ENCODE results near the gene IRAK3. TPM values are rescaled to one million over a fixed set of nuclear protein-coding genes. Genes with fewer than 3 reads are reported as not detected.
"Not testable (repeated sequence)": the region's sequence is repeated elsewhere in the genome, so short reads cannot be mapped to it uniquely, and the experiment has no call there.

IRAK3 gene
- polyA plus RNA-seq, 4 donors, result 3.2 to 4.2 (median 3.4) TPM

DNA sequence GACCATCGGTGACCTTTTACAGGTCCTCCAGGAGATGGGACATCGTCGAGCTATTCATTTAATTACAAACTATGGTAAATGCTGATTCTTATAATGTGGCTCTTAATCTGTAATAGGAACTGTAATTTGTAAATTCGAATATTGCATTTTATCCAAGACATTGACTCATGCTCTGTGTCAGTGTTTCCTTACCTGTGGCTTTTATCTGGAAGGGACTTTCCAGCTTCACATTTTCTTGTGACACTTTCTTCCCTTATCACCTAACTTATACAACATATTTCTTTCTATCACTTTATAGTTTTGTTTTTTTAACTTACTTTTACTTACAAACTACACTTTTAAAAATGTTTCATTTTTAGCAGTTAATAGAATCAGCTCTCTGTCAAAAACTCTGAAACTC is 14.8 kb downstream of the IRAK3 start:
- DNase-seq (ENCODE audit: low read depth in 4 of 4, low spot score in 3 of 4), result no peak

DNA sequence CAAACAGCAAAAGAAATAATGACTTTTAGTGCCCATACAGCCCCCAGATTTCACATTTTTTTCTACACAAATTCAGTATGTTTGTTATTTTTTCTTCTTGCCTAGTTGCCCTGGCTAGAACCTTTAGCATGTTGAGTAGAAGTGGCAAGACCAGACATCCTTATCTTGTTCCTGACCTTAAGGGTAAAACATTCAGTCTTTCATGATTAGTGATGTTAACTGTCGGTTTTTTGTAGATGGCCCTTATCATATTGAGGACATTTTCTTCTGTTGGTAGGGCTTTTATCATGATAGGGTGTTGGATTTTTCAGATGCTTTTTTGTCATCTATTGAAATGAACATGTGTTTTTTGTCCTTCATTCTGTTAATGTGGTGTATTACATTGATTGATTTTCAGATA is 17.1 kb downstream of the IRAK3 start:
- no peak for DNase-seq (ENCODE audit: low read depth in 4 of 4, low spot score in 3 of 4)

DNA sequence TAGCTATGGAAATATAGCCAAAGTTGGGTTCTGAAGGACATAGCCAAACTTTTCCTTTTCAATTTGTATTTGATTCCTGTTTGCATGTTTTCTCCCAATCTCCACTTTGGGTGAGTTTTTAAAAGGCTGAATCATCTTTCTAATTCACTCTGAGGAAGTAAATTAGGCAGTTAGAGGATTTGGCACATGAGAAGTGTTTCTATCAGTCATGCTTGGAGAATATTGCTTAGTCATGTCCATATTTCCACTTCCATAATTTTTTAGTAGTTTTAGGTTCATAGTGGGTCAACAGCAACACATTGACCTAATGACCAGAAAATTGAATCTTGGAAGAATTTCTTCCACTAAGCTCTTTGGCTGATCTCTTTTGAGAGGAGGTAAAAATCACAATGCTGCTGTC is 21.8 kb downstream of the IRAK3 start:
- no peak for DNase-seq (ENCODE audit: low read depth in 4 of 4, low spot score in 3 of 4)

DNA sequence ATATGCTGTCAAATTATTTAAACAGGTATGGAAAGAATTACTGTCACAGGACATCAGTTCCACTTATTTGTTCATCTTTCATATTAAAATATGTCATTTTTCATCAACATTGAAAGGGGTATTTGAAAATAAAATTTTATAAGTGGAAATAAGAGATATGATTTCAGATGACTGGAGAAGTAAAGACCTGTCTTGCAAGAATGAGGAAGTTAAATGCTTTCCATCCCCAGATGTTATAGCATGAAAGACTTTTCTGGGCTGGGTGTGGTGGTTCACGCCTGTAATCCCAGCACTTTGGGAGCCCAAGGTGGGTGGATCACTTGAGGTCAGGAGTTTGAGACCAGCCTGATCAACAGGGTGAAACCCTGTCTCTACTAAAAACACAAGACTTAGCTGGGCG is 22.6 kb downstream of the IRAK3 start:
- DNase-seq (ENCODE audit: low read depth in 4 of 4, low spot score in 3 of 4), result not testable (repeated sequence)

DNA sequence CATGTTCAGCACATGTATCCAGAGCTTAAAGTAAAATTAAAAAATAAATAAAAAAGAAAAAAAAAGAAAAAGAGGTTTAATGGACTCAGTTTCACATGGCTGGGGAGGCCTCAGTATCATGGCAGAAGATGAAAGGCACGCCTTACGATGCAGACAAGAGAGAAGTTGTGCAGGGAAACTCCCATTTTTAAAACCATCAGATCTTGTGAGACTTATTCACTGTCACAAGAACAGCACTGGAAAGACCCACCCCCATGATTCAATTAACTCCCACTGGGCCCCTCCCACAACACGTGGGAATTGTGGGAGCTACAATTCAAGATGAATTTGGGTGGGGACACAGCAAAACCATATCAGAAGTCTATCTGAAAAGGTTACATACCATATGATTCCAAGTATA is 24.0 kb downstream of the IRAK3 start:
- not testable (repeated sequence) for DNase-seq (ENCODE audit: low read depth in 4 of 4, low spot score in 3 of 4)

DNA sequence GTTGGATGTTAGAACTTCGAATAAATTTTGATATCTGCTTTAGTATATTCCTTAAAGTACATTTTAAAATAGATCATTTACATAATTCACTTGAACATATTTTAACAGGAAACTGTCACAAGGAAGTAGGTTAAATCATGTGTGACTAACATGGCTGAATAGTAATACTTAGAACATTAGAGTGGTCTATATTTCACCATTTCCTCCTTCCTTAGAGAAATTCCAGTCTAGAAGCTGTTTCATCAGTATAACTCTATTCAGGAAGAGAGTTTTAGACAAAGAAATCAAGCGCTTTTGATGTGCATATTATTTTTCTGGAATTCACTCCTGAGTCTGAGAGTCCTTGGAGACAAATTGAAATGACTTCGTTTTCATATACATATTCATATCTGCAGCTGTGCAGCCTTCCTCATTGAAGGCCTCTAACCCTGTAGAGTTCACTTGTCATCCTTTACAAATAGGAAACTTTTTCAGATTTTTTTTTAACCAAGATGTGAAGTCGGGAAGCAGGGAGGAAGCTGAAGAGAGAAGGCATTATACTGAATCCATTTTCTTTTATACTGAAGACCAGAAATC is 28.4 kb downstream of the IRAK3 start:
- no peak for DNase-seq (ENCODE audit: low read depth in 4 of 4, low spot score in 3 of 4)

DNA sequence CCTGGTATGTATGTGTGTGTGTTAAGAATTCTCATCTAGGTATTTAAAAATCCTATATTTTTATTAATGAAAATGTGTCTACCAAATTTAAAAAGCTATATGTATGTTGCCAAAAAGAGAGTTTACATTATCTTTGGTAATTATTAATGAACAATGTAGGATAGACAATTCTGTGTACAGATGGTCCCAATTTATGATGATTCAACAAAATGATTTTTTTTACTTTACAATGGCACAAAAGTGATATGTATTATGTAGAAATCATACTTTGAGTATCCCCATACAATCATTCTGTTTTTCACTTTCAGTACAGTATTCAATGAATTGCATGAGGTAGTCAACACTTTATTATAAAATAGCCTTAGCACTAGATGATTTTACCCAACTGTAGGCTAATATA is 39.4 kb downstream of the IRAK3 start:
- DNase-seq (ENCODE audit: low read depth in 4 of 4, low spot score in 3 of 4), result no peak

DNA sequence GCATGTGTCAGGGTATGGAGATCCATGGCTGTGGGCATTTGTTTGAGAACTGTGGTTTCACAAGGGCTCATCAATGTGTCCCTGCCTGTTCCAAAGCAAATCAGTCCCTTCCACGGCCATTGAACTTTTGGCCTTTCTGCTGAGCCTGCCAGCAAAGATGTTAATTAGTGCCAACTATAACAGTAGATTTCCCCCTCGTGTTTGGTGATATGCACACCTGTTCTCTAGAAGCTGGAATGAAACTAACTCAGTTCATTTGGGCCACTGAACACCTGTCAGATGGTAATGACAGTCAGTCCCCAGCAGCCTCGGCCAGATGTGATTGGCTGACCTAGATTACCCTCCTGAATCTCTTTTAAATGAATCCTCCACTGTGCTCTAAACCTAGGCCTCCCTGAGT is 43.2 kb downstream of the IRAK3 start:
- no peak for DNase-seq (ENCODE audit: low read depth in 4 of 4, low spot score in 3 of 4)

DNA sequence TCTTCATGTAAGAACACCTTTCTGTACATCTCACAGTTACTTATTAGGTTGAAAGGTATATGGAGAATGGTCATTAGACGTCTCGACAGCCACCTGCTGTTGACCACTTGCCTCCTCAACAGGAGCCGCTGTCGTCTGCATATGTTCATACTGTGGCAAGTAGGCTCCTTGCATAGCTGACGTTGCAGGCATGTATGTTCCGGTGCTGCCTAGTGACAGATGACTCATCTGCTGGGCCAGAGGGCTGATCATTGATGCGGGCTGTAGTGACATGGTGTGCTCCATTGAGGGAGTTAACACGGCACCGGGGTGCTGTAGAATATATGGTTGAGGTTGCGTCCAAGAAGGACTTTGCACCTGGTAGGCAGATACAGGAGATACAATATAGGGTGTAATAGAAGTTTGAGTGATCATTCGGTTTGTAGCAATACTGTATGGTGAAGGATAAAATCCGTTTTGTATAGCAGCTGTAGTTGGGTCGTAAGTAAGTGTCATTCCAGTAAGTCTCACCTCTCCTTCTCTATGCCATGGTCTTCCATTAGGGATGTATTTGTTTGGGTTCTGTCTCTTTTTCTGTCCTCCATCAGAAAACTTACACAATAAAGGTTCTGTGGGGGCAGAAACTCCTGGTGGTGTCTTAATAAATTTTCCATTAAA is 45.2 kb downstream of the IRAK3 start:
- not testable (repeated sequence) for DNase-seq (ENCODE audit: low read depth in 4 of 4, low spot score in 3 of 4)

DNA sequence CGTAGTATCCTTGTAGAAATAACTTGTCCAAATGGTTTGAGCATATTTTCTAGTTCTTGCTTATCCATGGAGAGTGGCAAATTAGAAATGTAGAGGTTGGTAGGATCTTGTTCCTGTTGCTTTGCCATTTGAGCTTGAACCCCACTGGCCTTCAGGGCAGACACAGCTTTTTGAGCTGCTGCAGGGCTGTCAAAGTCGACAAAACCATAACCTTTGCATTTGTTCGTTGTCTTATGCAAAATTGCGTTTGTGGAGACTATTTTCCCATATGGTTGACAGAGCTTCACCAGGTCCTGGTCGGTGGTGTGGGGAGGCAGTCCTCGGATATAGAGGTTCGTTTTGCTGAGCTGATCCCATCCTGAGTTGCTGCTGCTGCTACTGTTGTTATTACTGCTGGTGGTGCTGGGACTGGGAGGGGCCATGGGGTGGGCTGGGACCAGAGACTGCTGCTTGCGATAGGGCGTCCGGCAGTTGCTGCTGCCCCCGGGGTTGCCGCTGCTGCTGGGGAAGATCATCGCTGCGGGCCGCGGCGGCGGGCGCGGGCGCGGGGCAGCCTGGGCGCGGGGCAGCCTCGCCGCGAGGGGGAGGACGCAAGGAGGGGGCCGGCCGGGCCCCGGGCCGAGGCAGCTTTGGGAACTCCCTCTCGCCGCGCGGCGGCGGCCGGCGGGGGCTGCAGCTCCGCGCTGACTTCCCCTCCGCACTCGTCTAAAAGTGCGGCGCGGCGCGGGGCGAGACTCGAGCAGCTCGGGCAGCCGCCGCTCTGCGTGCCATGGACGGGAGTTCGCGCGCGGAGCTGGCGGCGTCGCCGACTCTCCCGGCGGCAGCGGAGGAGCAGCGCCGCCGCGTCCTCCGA is 46.0 kb downstream of the IRAK3 start:
- peak in 3 of 4 donors; percentile 12 to 29 (median 27) for DNase-seq (ENCODE audit: low read depth in 4 of 4, low spot score in 3 of 4)

DNA sequence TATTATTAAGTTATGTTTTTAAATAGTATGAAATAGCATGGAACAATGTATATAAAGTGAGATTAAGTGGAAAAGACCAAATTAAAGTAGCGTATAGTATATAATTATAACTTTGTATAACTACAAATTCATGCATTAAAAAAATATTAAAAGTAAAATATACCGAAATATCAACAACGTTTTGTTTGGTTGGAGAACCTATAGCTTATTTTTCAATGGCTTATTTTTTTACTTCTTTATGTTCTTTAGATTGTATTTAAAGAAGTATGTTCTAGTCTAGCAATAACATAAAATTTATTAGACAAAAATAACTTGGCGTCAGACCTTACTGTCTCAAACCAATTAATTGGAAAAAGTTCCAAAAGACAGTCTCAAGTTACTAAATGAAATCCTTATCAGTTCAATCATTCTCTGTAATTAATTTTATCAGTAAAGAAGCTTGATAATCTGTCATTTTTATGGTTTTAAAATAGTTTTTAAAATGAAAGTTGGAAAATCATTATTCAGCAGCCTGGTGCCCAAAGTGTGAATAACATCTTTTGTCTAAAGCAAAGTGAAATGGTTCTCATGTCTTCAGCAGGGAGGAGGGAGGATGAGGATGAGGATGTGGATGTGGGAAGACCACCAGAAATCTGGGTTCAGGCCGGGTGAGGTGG is 46.7 kb downstream of the IRAK3 start:
- no peak for DNase-seq (ENCODE audit: low read depth in 4 of 4, low spot score in 3 of 4)

DNA sequence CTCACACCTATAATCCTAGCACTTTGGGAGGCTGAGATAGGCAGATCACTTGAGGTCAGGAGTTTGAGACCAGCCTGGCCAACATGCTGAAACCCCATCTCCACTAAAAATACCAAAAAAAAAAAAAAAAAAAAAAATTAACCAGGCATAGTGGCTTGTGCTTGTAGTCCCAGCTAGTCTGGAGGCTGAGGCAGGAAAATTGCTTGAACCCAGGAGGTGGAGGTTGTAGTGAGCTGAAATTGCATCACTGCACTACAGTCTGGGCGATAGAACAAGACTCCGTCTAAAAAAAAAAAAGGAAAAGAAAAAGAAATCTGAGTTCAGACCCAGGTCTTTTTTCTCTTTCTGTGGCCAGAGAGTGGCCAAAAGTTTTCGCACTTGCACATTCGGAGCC is 47.3 kb downstream of the IRAK3 start:
- not testable (repeated sequence) for DNase-seq (ENCODE audit: low read depth in 4 of 4, low spot score in 3 of 4)

DNA sequence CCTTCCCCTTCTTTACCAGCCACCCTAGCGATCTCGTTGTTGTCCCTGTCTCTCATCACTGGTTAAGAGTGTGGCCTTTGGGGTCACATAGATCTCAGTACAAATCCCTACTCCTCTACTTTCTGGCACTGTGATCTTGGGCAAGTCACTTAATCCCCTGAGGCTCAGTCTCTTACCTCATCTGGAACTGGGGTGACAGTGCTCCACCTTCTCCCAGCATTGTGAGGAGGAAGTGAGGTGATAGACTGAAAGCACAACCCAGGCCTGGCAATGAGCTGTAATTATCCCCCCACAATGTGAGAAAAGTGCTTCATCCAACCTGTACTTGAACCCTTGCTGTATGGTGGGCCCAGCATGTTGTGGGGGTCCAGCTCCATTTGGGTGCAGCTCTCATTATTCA is 48.0 kb downstream of the IRAK3 start:
- DNase-seq (ENCODE audit: low read depth in 4 of 4, low spot score in 3 of 4), result no peak

DNA sequence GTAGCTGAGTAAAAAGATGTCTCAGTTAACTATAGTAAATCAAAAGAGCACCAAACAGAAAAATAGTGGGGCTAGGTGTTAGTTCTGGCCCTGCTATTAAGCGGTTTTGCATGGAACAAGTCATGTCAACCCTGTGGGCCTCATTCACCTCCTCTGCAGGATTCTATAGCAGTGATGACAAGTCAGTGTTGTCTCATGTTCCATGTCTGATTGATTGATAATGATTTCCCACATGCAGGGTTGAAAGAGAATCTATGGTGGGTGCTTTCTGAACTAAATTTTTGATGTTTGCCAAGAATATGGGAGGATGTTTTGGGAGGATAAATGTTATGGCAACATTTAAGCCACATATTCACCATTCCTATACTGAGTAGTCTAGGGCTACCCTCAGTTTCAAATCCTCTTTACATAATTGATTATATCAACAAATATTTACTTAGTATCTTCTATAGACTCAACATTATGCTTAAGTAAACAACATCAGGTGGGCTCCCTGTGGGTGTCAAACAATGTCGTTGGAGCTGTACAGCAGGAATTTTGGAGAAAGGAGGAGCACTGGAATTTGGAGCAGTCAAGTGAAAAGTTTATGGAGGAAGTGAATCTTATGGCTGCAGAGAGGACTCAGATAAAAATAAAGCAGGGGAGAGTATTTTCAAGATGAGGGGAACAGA is 48.6 kb downstream of the IRAK3 start:
- no peak for DNase-seq (ENCODE audit: low read depth in 4 of 4, low spot score in 3 of 4)

DNA sequence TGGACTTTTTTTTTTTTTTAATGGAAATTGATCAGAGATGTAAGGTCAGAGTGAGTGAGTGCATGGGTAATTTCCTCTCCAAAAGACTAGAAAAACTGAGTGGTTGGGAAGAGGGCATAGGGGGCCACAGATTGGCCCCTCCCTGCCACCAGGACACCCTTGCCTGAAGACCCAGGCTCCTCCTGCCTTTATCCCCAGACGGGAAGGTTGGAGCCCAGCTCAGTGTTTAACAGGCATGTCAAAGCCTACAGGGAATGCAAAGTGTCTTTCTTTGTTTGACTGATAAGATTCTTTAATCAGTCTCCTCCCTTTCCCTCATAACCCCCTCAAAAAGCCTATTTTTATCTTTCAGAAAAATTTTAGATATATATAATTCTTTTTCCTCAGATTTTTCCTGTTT is 50.3 kb downstream of the IRAK3 start:
- DNase-seq (ENCODE audit: low read depth in 4 of 4, low spot score in 3 of 4), result no peak

DNA sequence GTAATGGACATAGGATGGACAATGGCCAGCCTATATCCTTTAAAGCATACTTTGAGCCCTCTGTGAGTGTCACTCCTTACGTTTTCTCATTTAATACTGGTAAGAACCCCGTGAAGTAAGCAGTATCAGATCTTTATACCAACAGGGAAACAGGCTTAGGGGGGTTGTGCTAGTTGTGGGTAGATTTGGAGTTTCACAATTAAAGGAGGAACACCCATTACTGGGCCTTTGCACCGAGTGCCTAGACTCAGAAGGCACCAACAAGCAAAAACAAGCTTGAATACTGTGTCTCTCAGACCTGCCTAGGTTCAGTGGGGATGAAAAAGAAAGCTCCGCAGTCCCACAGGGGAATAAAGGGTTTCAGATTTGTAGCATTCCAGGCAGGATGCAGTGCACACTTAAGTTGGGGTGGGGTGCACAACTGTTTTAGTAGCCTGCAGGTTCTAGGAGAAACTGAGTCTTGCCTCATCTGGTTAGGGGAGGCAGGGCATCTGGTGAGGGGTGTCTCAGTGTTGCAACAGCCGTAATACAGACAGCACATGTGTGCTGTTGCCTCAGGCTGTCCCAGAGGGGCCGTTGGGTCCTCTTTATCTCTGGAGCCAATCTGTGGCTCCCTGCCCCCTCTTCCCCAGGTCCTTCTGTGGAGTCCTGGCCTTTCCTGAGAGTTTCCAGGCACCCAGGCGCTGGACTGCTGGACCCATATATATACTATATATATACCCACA is 51.2 kb downstream of the IRAK3 start:
- no peak for DNase-seq (ENCODE audit: low read depth in 4 of 4, low spot score in 3 of 4)

DNA sequence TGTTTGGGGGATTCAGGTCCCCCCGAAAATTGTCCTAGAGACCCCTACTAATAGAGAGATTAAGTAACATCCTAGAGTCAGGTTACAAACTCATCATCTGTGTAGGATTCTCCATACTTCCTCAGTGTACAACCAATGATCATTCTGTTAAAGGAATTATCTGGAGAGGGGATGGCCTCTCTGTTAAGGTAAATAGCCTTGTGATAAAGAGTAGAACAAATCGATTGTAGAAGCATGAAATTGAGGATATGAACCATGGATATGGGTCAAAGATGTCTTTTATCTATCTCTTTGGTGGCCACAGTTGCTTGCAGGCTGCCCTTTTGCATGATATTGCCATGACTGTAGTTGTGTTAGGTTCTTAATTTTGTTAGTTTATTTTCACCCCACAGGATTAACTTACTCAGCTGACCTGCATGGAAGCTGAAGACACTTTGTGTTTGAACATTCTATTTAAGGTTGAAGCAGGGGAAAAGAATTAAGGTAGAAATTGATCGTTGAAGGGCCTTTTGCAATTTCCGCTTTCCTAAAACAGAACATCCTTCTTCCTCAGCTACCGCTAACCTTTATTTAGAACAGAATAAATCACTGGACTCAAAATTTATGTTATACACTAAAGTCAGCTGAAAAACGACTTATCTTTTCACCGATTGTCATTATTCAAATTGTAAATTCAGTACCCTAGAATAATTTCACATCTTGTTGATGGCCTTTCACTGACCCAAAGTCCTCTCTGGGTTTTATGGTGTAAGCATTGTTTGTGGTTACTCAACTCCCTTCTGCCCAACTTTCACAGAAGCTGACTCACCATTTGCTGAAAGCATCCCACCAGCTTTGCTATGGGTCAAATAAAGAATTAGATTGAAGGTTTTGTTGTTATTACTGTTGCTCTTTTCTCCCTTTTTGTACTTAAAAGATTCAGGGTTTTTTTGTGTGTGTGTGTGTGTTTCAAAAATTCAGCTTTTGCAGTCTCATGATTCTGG is 52.3 kb downstream of the IRAK3 start:
- DNase-seq (ENCODE audit: low read depth in 4 of 4, low spot score in 3 of 4), result no peak

DNA sequence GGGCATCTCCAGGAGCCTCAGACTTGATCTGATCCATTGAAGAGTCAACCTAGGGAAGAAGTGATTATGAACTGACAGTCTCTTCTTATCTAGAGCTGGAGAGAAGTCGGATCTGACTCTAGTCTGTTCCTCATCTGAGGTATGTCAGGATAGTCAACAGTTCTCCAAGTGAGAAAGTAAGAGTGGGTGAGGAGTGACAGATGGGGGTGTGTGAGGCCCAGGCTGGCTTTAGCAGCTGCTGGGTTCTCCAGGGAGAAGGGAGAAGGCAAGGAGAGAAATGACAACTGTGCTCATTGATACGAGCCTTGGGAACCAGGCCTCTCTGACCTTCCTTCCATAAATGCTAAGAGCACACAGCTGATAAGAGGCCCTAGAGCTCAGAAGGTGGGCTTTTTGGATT is 53.3 kb downstream of the IRAK3 start:
- no peak for DNase-seq (ENCODE audit: low read depth in 4 of 4, low spot score in 3 of 4)

DNA sequence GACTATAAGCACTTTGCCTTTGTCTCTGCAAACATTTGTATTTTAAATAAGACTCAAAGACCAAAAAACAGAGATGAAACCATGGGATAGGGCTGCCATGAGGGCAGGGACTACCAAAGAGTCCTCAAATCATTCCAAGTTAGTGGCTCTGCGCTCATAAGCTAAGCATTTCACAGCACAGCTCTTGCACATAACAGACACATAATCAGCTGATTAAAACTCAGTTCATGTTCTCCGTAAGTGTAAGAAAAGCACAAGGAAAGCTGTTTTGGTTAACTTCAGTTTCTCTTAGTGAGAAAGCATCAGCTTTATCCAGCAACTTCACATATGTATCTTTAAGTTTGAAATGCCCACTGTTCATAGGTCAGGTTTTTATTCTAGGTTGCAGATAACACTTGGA is 54.9 kb downstream of the IRAK3 start:
- DNase-seq (ENCODE audit: low read depth in 4 of 4, low spot score in 3 of 4), result no peak

Measured in left renal pelvis (tissue), 4 donors.